Measurements from ENCODE around the gene TMEM106A. TPM values are rescaled to one million over a fixed set of nuclear protein-coding genes. Genes with fewer than 3 reads are reported as not detected.

Gene TMEM106A
- total and polyA plus RNA-seq, 2 of the 13 experiments (the other 11 are each of a cell fraction or from before 2014, with no cell fraction given) = 16.9 to 35.9 TPM

DNA sequence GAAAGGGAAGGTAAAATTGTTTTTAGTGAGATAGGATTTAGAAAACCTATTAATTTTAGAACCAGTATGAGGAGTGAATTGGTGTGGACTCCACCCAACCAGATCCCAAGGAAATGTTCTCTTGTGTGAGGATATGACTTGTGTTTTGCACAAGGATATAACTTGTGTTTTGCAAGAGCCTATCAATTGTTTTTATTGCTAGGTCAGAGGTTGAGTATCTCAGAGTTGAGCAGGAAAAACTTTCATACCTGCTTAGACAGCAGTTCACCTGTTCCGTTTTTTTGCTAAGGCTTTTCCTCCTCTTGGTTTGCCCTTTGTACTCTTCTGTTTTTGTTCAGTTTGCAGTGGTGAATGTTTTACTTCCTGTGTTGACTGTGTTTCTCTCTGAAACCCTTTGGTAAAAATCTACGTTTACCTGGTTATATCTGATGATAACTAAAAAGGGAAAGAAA is 35.5 kb upstream of the TMEM106A start (continued):
- no peak for TF ChIP-seq ZNF235 (CRISPR knock-in tag; IDR thresholded peaks at IDR 0.05; ENCODE audit: borderline replicate concordance)
- peak; percentile 86; the same call in 1 of the 2 replicates for TF ChIP-seq SOX5 (CRISPR knock-in tag; IDR thresholded peaks at IDR 0.05; ENCODE audit: borderline replicate concordance)
- peak; percentile 80 for TF ChIP-seq RCOR2 (CRISPR knock-in tag; IDR thresholded peaks at IDR 0.05)
- TF ChIP-seq, protein P1, sequence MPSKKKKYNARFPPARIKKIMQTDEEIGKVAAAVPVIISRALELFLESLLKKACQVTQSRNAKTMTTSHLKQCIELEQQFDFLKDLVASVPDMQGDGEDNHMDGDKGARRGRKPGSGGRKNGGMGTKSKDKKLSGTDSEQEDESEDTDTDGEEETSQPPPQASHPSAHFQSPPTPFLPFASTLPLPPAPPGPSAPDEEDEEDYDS (CRISPR knock-in tag; IDR thresholded peaks at IDR 0.05) = peak; percentile 42; the same call in 1 of the 2 replicates
- TF ChIP-seq ZKSCAN5 (CRISPR knock-in tag; IDR thresholded peaks at IDR 0.05) = no peak
- TF ChIP-seq, protein P2, sequence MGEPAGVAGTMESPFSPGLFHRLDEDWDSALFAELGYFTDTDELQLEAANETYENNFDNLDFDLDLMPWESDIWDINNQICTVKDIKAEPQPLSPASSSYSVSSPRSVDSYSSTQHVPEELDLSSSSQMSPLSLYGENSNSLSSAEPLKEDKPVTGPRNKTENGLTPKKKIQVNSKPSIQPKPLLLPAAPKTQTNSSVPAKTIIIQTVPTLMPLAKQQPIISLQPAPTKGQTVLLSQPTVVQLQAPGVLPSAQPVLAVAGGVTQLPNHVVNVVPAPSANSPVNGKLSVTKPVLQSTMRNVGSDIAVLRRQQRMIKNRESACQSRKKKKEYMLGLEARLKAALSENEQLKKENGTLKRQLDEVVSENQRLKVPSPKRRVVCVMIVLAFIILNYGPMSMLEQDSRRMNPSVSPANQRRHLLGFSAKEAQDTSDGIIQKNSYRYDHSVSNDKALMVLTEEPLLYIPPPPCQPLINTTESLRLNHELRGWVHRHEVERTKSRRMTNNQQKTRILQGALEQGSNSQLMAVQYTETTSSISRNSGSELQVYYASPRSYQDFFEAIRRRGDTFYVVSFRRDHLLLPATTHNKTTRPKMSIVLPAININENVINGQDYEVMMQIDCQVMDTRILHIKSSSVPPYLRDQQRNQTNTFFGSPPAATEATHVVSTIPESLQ (CRISPR knock-in tag; conservative IDR thresholded peaks at IDR 0.05) = no peak; the same call in 1 of the 2 replicates
- peak; percentile 45; the same call in 1 of the 2 replicates for TF ChIP-seq YEATS4 (CRISPR knock-in tag; IDR thresholded peaks at IDR 0.05; ENCODE audit: borderline replicate concordance)
- peak; percentile 67 for TF ChIP-seq NR2F6 (IDR thresholded peaks at IDR 0.05)
- TF ChIP-seq NR2F6 (CRISPR knock-in tag; IDR thresholded peaks at IDR 0.05) = peak; percentile 85
- peak; percentile 63; the same call in 1 of the 2 replicates for TF ChIP-seq TARDBP (CRISPR knock-in tag; IDR thresholded peaks at IDR 0.05)
- TF ChIP-seq TOE1 (CRISPR knock-in tag; IDR thresholded peaks at IDR 0.05) = no peak
- TF ChIP-seq RXRB (CRISPR knock-in tag; IDR thresholded peaks at IDR 0.05; ENCODE audit: borderline replicate concordance) = peak; percentile 87
- TF ChIP-seq ZNF12 (CRISPR knock-in tag; IDR thresholded peaks at IDR 0.05) = peak; percentile 59; the same call in 1 of the 2 replicates
- TF ChIP-seq SCMH1 (CRISPR knock-in tag; IDR thresholded peaks at IDR 0.05; ENCODE audit: borderline replicate concordance) = no peak
- TF ChIP-seq ZIK1 (CRISPR knock-in tag; IDR thresholded peaks at IDR 0.05; ENCODE audit: borderline replicate concordance, low read depth) = no peak
- peak; percentile 57 for TF ChIP-seq PHF5A (CRISPR knock-in tag; IDR thresholded peaks at IDR 0.05; ENCODE audit: low read depth, unreplicated experiment)
- TF ChIP-seq, protein P3, sequence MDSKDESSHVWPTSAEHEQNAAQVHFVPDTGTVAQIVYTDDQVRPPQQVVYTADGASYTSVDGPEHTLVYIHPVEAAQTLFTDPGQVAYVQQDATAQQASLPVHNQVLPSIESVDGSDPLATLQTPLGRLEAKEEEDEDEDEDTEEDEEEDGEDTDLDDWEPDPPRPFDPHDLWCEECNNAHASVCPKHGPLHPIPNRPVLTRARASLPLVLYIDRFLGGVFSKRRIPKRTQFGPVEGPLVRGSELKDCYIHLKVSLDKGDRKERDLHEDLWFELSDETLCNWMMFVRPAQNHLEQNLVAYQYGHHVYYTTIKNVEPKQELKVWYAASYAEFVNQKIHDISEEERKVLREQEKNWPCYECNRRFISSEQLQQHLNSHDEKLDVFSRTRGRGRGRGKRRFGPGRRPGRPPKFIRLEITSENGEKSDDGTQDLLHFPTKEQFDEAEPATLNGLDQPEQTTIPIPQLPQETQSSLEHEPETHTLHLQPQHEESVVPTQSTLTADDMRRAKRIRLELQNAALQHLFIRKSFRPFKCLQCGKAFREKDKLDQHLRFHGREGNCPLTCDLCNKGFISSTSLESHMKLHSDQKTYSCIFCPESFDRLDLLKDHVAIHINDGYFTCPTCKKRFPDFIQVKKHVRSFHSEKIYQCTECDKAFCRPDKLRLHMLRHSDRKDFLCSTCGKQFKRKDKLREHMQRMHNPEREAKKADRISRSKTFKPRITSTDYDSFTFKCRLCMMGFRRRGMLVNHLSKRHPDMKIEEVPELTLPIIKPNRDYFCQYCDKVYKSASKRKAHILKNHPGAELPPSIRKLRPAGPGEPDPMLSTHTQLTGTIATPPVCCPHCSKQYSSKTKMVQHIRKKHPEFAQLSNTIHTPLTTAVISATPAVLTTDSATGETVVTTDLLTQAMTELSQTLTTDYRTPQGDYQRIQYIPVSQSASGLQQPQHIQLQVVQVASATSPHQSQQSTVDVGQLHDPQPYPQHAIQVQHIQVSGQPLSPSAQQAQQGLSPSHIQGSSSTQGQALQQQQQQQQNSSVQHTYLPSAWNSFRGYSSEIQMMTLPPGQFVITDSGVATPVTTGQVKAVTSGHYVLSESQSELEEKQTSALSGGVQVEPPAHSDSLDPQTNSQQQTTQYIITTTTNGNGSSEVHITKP (CRISPR knock-in tag; IDR thresholded peaks at IDR 0.05; ENCODE audit: low read depth) = 0 out of 2 replicates have a peak, but pooled peaks have one; percentile 32
- TF ChIP-seq MIER3 (CRISPR knock-in tag; IDR thresholded peaks at IDR 0.05; ENCODE audit: borderline replicate concordance) = peak; percentile 42; the same call in 1 of the 2 replicates
- TF ChIP-seq, protein P4, sequence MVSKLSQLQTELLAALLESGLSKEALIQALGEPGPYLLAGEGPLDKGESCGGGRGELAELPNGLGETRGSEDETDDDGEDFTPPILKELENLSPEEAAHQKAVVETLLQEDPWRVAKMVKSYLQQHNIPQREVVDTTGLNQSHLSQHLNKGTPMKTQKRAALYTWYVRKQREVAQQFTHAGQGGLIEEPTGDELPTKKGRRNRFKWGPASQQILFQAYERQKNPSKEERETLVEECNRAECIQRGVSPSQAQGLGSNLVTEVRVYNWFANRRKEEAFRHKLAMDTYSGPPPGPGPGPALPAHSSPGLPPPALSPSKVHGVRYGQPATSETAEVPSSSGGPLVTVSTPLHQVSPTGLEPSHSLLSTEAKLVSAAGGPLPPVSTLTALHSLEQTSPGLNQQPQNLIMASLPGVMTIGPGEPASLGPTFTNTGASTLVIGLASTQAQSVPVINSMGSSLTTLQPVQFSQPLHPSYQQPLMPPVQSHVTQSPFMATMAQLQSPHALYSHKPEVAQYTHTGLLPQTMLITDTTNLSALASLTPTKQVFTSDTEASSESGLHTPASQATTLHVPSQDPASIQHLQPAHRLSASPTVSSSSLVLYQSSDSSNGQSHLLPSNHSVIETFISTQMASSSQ (IDR thresholded peaks at IDR 0.05; ENCODE audit: low read depth) = peak; percentile 73
- TF ChIP-seq, protein P4 (CRISPR knock-in tag; IDR thresholded peaks at IDR 0.05; ENCODE audit: borderline replicate concordance) = peak; percentile 71; the same call in 1 of the 2 replicates
- TF ChIP-seq KDM2A (CRISPR knock-in tag; IDR thresholded peaks at IDR 0.05; ENCODE audit: borderline replicate concordance, low read depth) = no peak

All from HepG2 (cell line).